Stimulated activated CD8-positive, alpha-beta memory T cell treated with anti-CD3 and anti-CD28 coated beads, Interleukin-7, amount 100 ng/mL, for 4 hours (primary cell): Measurements from ENCODE around the gene PALLD.

Source experiments
- DNase-seq, 2 donors: peaks; one replicate each; pipeline ENCODE4 v3.0.0-alpha.2; 2020; ENCODE audit warnings: low read depth in 2 of 2

PALLD gene

GRCh38 chr4:168874083-168874482, 377.2 kb downstream of the PALLD start:
- DNase-seq, result no peak

- no peak for DNase-seq
Observed at GRCh38 chr4:168876106-168876505, 379.3 kb downstream of the PALLD start.

GRCh38 chr4:168877511-168878491, 380.9 kb downstream of the PALLD start:
- DNase-seq, result peak in 1 of 2 donors; percentile 20

- DNase-seq, result no peak
Observed at GRCh38 chr4:168878623-168879022, 381.8 kb downstream of the PALLD start.

- no peak for DNase-seq
Observed at GRCh38 chr4:168879188-168879587, 382.3 kb downstream of the PALLD start.

GRCh38 chr4:168880072-168880675, 383.3 kb downstream of the PALLD start:
- DNase-seq, result no peak

GRCh38 chr4:168880811-168881595, 384.2 kb downstream of the PALLD start:
- no peak for DNase-seq

- DNase-seq, result no peak
Observed at GRCh38 chr4:168881781-168882420, 385.0 kb downstream of the PALLD start.

GRCh38 chr4:168882650-168883233, 385.9 kb downstream of the PALLD start:
- no peak for DNase-seq

GRCh38 chr4:168883513-168883912, 386.7 kb downstream of the PALLD start:
- DNase-seq, result no peak

- no peak for DNase-seq
Observed at GRCh38 chr4:168884251-168885124, 387.6 kb downstream of the PALLD start.

- DNase-seq, result no peak
Observed at GRCh38 chr4:168885400-168885799, 388.5 kb downstream of the PALLD start.

GRCh38 chr4:168886351-168886750, 389.5 kb downstream of the PALLD start:
- DNase-seq, result no peak

- no peak for DNase-seq
Observed at GRCh38 chr4:168887809-168888208, 391.0 kb downstream of the PALLD start.

- DNase-seq, result no peak
Observed at GRCh38 chr4:168888715-168889215, 391.9 kb downstream of the PALLD start.

- no peak for DNase-seq
Observed at GRCh38 chr4:168891086-168891485, 394.2 kb downstream of the PALLD start.

GRCh38 chr4:168891688-168892087, 394.8 kb downstream of the PALLD start:
- DNase-seq, result no peak

GRCh38 chr4:168892475-168892874, 395.6 kb downstream of the PALLD start:
- DNase-seq, result no peak

GRCh38 chr4:168893205-168893604, 396.4 kb downstream of the PALLD start:
- no peak for DNase-seq

GRCh38 chr4:168893807-168894206, 397.0 kb downstream of the PALLD start:
- DNase-seq, result no peak
